Aorta (tissue), 5 donors: ENCODE results near the gene MYL11. TPM values are rescaled to one million over a fixed set of nuclear protein-coding genes. Genes with fewer than 3 reads are reported as not detected.
"Not testable (repeated sequence)": the region's sequence is repeated elsewhere in the genome, so short reads cannot be mapped to it uniquely, and the experiment has no call there.

ENCODE experiments used
- ATAC-seq: fragments of 200-7000 bp; cut with Tn5 transposase; one replicate; pipeline ENCODE4 v1.9.1; 2022; ENCODE audit warnings: moderate library complexity; ENCODE audit not compliant: low FRiP score
- DNase-seq, 2 donors: peaks; one replicate each; pipeline ENCODE4 v3.0.0-alpha.2; 2020
- H3K27ac ChIP-seq, 2 donors: one replicate each; pipeline ENCODE4 v1.5.1; 2013; ENCODE audit warnings: low read length in 2 of 2, mild to moderate bottlenecking in 2 of 2, moderate library complexity in 2 of 2, control low read depth in 1 of 2, inconsistent platforms in 1 of 2, low read depth in 1 of 2
- H3K27me3 ChIP-seq, 2 donors: one replicate each; pipeline ENCODE4 v1.6.1; 2013; ENCODE audit warnings: control low read depth in 1 of 2, low read length in 1 of 2, mild to moderate bottlenecking in 1 of 2, moderate library complexity in 1 of 2; ENCODE audit not compliant: insufficient read depth in 2 of 2, control insufficient read depth in 1 of 2
- H3K36me3 ChIP-seq, 2 donors: one replicate each; pipeline ENCODE4 v1.6.1; 2013; ENCODE audit warnings: control low read depth in 1 of 2, low read length in 1 of 2, mild to moderate bottlenecking in 1 of 2; ENCODE audit not compliant: insufficient read depth in 2 of 2, control insufficient read depth in 1 of 2
- H3K4me1 ChIP-seq, 2 donors: one replicate each; pipeline ENCODE4 v1.6.1; 2013; ENCODE audit warnings: low read length in 2 of 2, control low read depth in 1 of 2, mild to moderate bottlenecking in 1 of 2, moderate library complexity in 1 of 2; ENCODE audit not compliant: insufficient read depth in 2 of 2, control insufficient read depth in 1 of 2
- H3K4me3 ChIP-seq, 2 donors: one replicate each; pipeline ENCODE4 v1.5.1; 2013; ENCODE audit warnings: low read length in 2 of 2, control low read depth in 1 of 2, mild to moderate bottlenecking in 1 of 2
- H3K9me3 ChIP-seq: one replicate; pipeline ENCODE4 v1.6.1; 2013; ENCODE audit warnings: mild to moderate bottlenecking, low read length; ENCODE audit not compliant: control insufficient read depth
- WGBS, 2 donors: extraction: QIAGEN DNeasy Blood & Tissue Kit; methylation state at CpG; one replicate each; pipeline ENCODE4 v1.1.7; 2013; 5-methylcytosine and 5-hydroxymethylcytosine counted together
- intact Hi-C, 2 donors: fragments of 100-400 bp; cut with DNase I; formaldehyde crosslinking; loops; one replicate each; pipeline versions ENCODE4 v1.14.2 to v1.15.0; 2022
- long read RNA-seq, 2 donors: library from polyadenylated mRNA; unstranded; transcript quantifications; one replicate each; pipeline ENCODE4 v2.0.0, GENCODE V29; 2020 to 2021
- polyA plus RNA-seq, 2 donors: library from polyadenylated mRNA; stranded (reverse); fragments of 200-250 nt; gene quantifications; one replicate each; pipeline ENCODE4 v1.2.3, GENCODE V29; 2013
- total RNA-seq, 2 donors: library from RNA; stranded (reverse); fragmentation: NEBNext Ultra II Directional; extraction: Animal tissue kit (Norgen Biotek cat#: 25700); gene quantifications; one replicate each; pipeline ENCODE4 v1.2.1, GENCODE V29; 2021
- donor health status: healthy with polysubstance abuse.
- donor health status: Bipolar disorder and iron deficiency.
- donor health status: DM: no; HTN: no; CAD: no.
- donor health status: DM: no; HTN: no; CAD: no.
- donor health status: DM: yes; HTN: yes; CAD: no.

The MYL11 gene, protein sequence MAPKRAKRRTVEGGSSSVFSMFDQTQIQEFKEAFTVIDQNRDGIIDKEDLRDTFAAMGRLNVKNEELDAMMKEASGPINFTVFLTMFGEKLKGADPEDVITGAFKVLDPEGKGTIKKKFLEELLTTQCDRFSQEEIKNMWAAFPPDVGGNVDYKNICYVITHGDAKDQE
- total RNA-seq (not detected), polyA plus RNA-seq (under 1 TPM in 1 of 2 donors, not detected in 1; 0.26 TPM)
- long read RNA-seq, donor 1 = 0 reads
- long read RNA-seq, donor 2 = 0 reads

GRCh38 chr16:30374538-30374937 is at the start of gene MYL11:
TSS of gene MYL11 (plus strand) at chr16:30374802. CDS start at chr16:30374858, 56 bp downstream.
- Histone ChIP-seq H3K9me3 (no peaks in the 10 kb centered on the region), H3K4me3 (no peak within 1 kb of the TSS), H3K27me3 (no peaks in the 10 kb centered on the region), H3K36me3 (no peaks in the 10 kb centered on the region), H3K27ac (no peak within 1 kb of the TSS), H3K4me1 (no peaks in the 10 kb centered on the region)
- ATAC-seq (no peak), DNase-seq (no peak)
- intact Hi-C loops = loop anchor here in 1 of 2 donors (10.0 kb wide), 1 partner anchor 280 kb away; the partner anchor contains the start of genes FBRS and PRR14
- 78 to 79% methylated on average over 6 of the region's 6 CpGs for WGBS, 2 donors

DNA sequence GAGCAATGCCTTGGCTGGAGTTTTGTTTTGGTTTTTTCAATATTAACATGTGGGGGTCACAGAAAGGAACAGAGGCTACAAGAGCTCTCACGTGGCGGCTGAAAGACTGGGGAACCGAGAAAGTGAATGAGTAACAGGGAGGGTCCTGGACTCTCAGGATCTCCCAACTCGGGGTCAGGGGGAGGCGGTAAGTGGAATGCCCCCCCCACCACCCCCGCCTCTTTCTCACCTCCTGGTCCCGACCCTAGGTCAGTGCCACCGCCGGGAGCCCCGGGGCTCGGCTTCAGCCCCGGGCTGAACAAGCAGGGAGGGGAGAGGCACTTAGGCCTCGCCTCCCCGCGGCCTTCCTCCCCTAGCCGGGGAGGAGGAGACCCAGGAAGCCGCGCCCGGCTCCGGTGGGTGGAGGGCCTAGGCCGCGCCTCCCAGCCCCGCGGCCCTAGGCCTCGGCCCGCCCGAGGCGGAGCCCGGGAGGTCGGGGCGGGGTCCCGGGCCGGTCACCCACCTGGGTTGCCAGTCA is 40.1 kb upstream of the MYL11 start:
- not testable (repeated sequence) for H3K36me3 ChIP-seq, H3K27me3 ChIP-seq, H3K27ac ChIP-seq, H3K9me3 ChIP-seq, H3K4me1 ChIP-seq
- intact Hi-C loops = loop anchor here in 1 of 2 donors (2.0 kb wide), 2 partner anchors 20 to 36 kb away; partner anchors contain the start of genes CD2BP2 and TBC1D10B
- DNase-seq = peak; percentile 92 to 93
- 0 to 1% methylated on average over 7 to 28 of the region's 33 CpGs for WGBS, 2 donors
- H3K4me3 ChIP-seq = peak overlapping the region; percentile 40 to 87
- ATAC-seq = peak; percentile 97

DNA sequence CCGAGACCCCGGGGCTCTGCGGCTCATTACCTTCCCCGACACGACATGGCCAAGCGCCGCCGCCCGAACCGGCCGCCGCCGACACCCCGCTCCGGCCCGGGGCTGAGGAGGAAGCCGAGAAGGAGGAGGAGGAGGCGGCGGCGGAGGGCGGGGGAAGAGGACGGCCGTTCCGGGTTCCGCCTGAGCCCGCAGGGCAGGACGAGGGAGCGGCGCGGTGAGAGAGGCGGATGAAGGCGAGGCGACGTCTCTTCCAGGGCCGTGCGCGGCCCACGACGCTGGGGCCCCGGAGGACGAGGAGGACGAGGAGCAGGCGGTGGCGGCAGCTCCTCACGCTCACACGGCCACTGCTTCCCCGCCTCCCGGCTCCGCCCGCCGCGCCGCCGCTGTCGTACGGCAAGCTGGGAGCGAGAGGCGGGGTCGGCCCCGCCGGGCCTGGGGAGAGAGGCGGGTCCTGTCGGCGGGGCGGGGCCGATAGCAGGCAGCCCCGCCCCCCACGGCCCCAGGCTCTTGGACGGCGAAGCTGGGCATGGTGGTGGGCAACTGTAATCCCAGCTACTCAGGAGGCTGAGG is 39.5 kb upstream of the MYL11 start:
- H3K27me3 ChIP-seq, H3K36me3 ChIP-seq, H3K4me1 ChIP-seq, H3K9me3 ChIP-seq: not testable (repeated sequence)
- ATAC-seq = peak; percentile 97
- peak overlapping the region; percentile 10 to 40 for H3K4me3 ChIP-seq
- 1% methylated on average over 58 to 70 of the region's 70 CpGs for WGBS, 2 donors
- peak overlapping the region in 1 of 2 donors; percentile 78 for H3K27ac ChIP-seq
- DNase-seq = peak; percentile 90 to 94
- intact Hi-C loops = loop anchor here in 1 of 2 donors (2.0 kb wide), 2 partner anchors 20 to 36 kb away; partner anchors contain the start of genes CD2BP2 and TBC1D10B

- ATAC-seq (no peak), DNase-seq (peak in 1 of 2 donors; percentile 69)
- WGBS, 2 donors = 46 to 55% methylated on average over 16 to 17 of the region's 17 CpGs
- Histone ChIP-seq H3K36me3 (no peaks in the 10 kb centered on the region), H3K9me3 (no peaks in the 10 kb centered on the region), H3K4me3 (peak overlapping the region in 1 of 2 donors; percentile 40), H3K27ac (peak overlapping the region in 1 of 2 donors; percentile 15), H3K27me3 (no peaks in the 10 kb centered on the region), H3K4me1 (no peaks in the 10 kb centered on the region)
- intact Hi-C loops = loop anchor here in 1 of 2 donors (2.0 kb wide), 2 partner anchors 19 to 35 kb away; partner anchors contain the start of genes CD2BP2 and TBC1D10B
Observed at GRCh38 chr16:30335598-30336474, 38.8 kb upstream of the MYL11 start.

- 88 to 97% methylated on average over 10 of the region's 10 CpGs for WGBS, 2 donors
- H3K27ac ChIP-seq, H3K9me3 ChIP-seq, ATAC-seq, H3K36me3 ChIP-seq, H3K4me3 ChIP-seq, H3K4me1 ChIP-seq, H3K27me3 ChIP-seq, intact Hi-C loops: not testable (repeated sequence)
- peak in 1 of 2 donors; percentile 14 for DNase-seq
Observed at GRCh38 chr16:30337964-30338357, 36.6 kb upstream of the MYL11 start.

DNA sequence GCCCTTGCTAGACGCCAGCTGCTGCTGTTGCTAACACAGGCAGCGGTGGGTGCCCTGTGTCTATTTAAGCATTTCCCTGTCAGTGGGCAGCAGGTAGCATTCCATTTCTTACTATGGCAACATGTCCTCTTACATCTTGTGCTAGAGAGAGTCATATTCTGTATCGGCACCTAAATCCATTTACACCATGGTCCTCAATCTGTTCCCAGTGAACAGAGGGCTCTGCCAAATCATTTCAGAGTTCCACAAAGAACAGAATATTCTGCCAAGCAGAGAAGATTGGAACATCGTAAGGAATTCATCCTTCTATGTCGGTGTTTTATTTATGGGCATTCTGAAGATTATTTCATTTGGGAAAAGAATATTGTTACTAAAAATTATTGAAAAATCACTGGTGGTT is 35.9 kb upstream of the MYL11 start:
- ATAC-seq, H3K27ac ChIP-seq, H3K36me3 ChIP-seq, H3K4me3 ChIP-seq, H3K27me3 ChIP-seq, H3K4me1 ChIP-seq, DNase-seq, intact Hi-C loops, H3K9me3 ChIP-seq: not testable (repeated sequence)
- 13 to 23% methylated on average over 3 to 5 of the region's 5 CpGs for WGBS, 2 donors

- WGBS, 2 donors = 88 to 95% methylated on average over 13 of the region's 13 CpGs
- intact Hi-C loops = no loop called here
- Histone ChIP-seq H3K27me3 (no peaks in the 10 kb centered on the region), H3K4me1 (no peaks in the 10 kb centered on the region), H3K27ac (no peak overlapping the region), H3K36me3 (no peaks in the 10 kb centered on the region), H3K4me3 (no peak overlapping the region), H3K9me3 (no peaks in the 10 kb centered on the region)
- ATAC-seq (no peak), DNase-seq (peak in 1 of 2 donors; percentile 53)
Observed at GRCh38 chr16:30340621-30341020, 34.0 kb upstream of the MYL11 start.

DNA sequence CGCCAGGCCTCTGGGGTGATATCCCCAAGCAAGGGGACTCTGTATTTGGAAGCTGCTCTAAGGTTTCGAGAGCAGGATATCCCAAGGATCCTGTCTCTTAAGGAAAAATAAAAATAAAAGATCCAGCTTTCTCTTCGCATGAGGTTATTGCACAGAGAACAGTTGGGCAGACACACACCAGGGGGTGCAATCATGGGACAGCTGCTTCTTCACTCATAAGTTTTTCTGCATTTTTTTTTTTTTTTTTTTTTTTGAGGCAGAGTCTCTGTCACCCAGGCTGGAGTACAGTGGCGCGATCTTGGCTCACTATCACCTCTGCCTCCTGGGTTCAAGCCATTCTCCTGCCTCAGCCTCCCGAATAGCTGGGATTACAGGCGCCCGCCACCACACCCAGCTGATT is 32.6 kb upstream of the MYL11 start:
- H3K27ac ChIP-seq, H3K4me3 ChIP-seq, DNase-seq, H3K4me1 ChIP-seq, ATAC-seq, intact Hi-C loops, H3K36me3 ChIP-seq, H3K9me3 ChIP-seq, H3K27me3 ChIP-seq: not testable (repeated sequence)
- 94 to 95% methylated on average over 8 of the region's 8 CpGs for WGBS, 2 donors
